Gastroesophageal sphincter (tissue), 4 donors: ENCODE results near the gene FOXO1. TPM values are rescaled to one million over a fixed set of nuclear protein-coding genes. Genes with fewer than 3 reads are reported as not detected.
A peak's percentile ranks its signal among the peaks of the same experiment; 100 is the strongest.

Source experiments
- ATAC-seq: fragments of 150-250 bp; one replicate; pipeline ENCODE4 v1.9.1; 2016; ENCODE audit warnings: mild to moderate bottlenecking, moderate library complexity
- H3K27ac ChIP-seq, 4 donors: fragments of 200-600 bp; sonication (generic) in 3 of 4; 1 replicate in 3 of 4; 2 replicates in 1 of 4; pipeline ENCODE4 v1.5.1; 2016 to 2019
- H3K27me3 ChIP-seq: fragments of 200-600 bp; sonication (generic); one replicate; pipeline ENCODE4 v1.5.1; 2019
- H3K36me3 ChIP-seq, 2 donors: fragments of 200-600 bp; sonication (generic); one replicate each; pipeline ENCODE4 v1.5.1; 2019; ENCODE audit warnings: control low read depth in 1 of 2
- H3K4me1 ChIP-seq, 3 donors: fragments of 200-600 bp; sonication (generic); 1 replicate in 2 of 3; 2 replicates in 1 of 3; pipeline ENCODE4 v1.5.1; 2016 to 2019; ENCODE audit warnings: control low read depth in 2 of 3
- H3K4me3 ChIP-seq, 2 donors: fragments of 200-600 bp; sonication (generic); one replicate each; pipeline ENCODE4 v1.5.1; 2019; ENCODE audit warnings: mild to moderate bottlenecking in 1 of 2, moderate library complexity in 1 of 2
- H3K9me3 ChIP-seq, 3 donors: fragments of 200-600 bp; sonication (generic); one replicate each; pipeline ENCODE4 v1.5.1; 2017 to 2019; ENCODE audit warnings: control low read depth in 2 of 3
- EP300 ChIP-seq: sonication (generic); formaldehyde crosslinking; IDR thresholded peaks from one replicate; pipeline ENCODE4 v1.6.1; 2017; ENCODE audit warnings: antibody characterized with exemption, mild to moderate bottlenecking
- POLR2A ChIP-seq, 2 donors: fragments of 450-650 bp; IDR thresholded peaks; one replicate each; pipeline ENCODE4 v1.6.1; 2017; ENCODE audit warnings: antibody characterized with exemption in 2 of 2, mild to moderate bottlenecking in 2 of 2, moderate library complexity in 1 of 2
- POLR2AphosphoS5 ChIP-seq: sonication (generic); formaldehyde crosslinking; IDR thresholded peaks from one replicate; pipeline ENCODE4 v1.6.1; 2017; ENCODE audit warnings: antibody characterized with exemption
- WGBS, 2 donors: methylation state at CpG; one replicate each; pipeline ENCODE4 v1.1.5; 2018; ENCODE audit warnings: low coverage in 1 of 2; 5-methylcytosine and 5-hydroxymethylcytosine counted together
- total RNA-seq, 4 donors: library from RNA; depleted of rRNA; stranded (reverse); fragments of >200 nt; gene quantifications; one replicate each; pipeline ENCODE4 v1.1.0, GENCODE V29; 2016
- TF ChIP-seq, protein P1 (sequence below), 4 experiments: fragments of 200-600 bp in 2 of 4; fragments of 450-650 bp in 2 of 4; sonication (generic) in 1 of 4; IDR thresholded peaks; one replicate each; pipeline ENCODE4 v1.5.1; 2017 to 2019; ENCODE audit warnings: antibody characterized with exemption in 4 of 4, mild to moderate bottlenecking in 2 of 4, moderate library complexity in 2 of 4

FOXO1 gene
- total RNA-seq, 4 donors from 2014 or later = 52.4 to 72.2 (median 59.5) TPM

- H3K27me3 ChIP-seq = no peaks in the 10 kb centered on the region
- H3K36me3 ChIP-seq = no peaks in the 10 kb centered on the region
- peak; percentile 22 for ATAC-seq
- peak overlapping the region in 1 of 4 donors; percentile 22 for H3K27ac ChIP-seq
- peaks cover 19 to 71% (median 42%) of the 10 kb centered on the region in 3 donors for H3K4me1 ChIP-seq
- 51 to 60% methylated on average over 1 to 5 of the region's 5 CpGs for WGBS, 2 donors
- peaks cover 0 to 13% (median 2%) of the 10 kb centered on the region in 3 donors for H3K9me3 ChIP-seq
- peak; percentile 30 for TF ChIP-seq POLR2AphosphoS5
- TF ChIP-seq EP300 = no peak
- TF ChIP-seq, protein P1, sequence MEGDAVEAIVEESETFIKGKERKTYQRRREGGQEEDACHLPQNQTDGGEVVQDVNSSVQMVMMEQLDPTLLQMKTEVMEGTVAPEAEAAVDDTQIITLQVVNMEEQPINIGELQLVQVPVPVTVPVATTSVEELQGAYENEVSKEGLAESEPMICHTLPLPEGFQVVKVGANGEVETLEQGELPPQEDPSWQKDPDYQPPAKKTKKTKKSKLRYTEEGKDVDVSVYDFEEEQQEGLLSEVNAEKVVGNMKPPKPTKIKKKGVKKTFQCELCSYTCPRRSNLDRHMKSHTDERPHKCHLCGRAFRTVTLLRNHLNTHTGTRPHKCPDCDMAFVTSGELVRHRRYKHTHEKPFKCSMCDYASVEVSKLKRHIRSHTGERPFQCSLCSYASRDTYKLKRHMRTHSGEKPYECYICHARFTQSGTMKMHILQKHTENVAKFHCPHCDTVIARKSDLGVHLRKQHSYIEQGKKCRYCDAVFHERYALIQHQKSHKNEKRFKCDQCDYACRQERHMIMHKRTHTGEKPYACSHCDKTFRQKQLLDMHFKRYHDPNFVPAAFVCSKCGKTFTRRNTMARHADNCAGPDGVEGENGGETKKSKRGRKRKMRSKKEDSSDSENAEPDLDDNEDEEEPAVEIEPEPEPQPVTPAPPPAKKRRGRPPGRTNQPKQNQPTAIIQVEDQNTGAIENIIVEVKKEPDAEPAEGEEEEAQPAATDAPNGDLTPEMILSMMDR (IDR thresholded peaks at IDR 0.05) = peak in 1 of 4 experiments; percentile 14
- H3K4me3 ChIP-seq = no peak overlapping the region
Measured at GRCh38 chr13:40586886-40587565, 79.4 kb downstream of the FOXO1 start.

DNA sequence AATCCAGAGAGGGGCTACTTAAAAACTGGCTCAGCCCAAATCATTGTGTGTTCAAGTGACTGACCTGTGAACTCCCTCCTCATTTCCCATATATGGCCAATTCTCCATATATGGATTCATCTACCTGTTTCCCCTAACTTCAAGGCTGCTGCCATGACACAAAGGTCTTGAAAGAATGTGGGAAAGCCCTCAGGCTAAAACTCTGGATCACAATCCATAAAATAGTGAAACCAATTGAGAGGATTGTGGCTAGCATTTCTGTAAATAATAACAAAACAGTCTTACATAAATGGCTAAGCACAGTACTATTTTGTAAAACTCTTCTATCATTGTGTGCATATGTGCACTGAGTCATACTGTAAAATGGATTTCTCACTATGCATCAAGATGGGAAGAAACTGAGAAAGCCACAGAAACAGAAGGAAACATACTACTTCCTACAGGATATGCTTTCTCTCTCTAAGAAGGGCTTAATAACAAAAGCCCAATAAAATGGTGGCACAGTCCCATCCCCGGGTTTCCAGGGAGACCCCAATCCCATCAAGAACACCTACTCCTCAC is 80.5 kb downstream of the FOXO1 start:
- Histone ChIP-seq H3K4me3 (no peak overlapping the region), H3K9me3 (peaks cover 0 to 13% (median 2%) of the 10 kb centered on the region in 3 donors), H3K4me1 (peaks cover 21 to 71% (median 42%) of the 10 kb centered on the region in 3 donors), H3K27me3 (no peaks in the 10 kb centered on the region), H3K27ac (no peak overlapping the region), H3K36me3 (no peaks in the 10 kb centered on the region)
- TF ChIP-seq POLR2A (IDR thresholded peaks at IDR 0.05) (no peak), POLR2AphosphoS5 (no peak), EP300 (no peak)
- TF ChIP-seq, protein P1 (IDR thresholded peaks at IDR 0.05) = no peak
- WGBS, 2 donors = 67% methylated on average over 1 of the region's 1 CpG; no CpG with 5 or more reads in 1 of the 2 donors
- no peak for ATAC-seq

GRCh38 chr13:40583738-40584137 is 82.7 kb downstream of the FOXO1 start:
- H3K9me3 ChIP-seq = peaks cover 0 to 13% (median 2%) of the 10 kb centered on the region in 3 donors
- H3K27ac ChIP-seq = no peak overlapping the region
- H3K4me3 ChIP-seq = no peak overlapping the region
- H3K36me3 ChIP-seq = no peaks in the 10 kb centered on the region
- no peaks in the 10 kb centered on the region for H3K27me3 ChIP-seq
- no peak for ATAC-seq
- H3K4me1 ChIP-seq = peaks cover 11 to 71% (median 34%) of the 10 kb centered on the region in 3 donors
- TF ChIP-seq POLR2AphosphoS5 (no peak), EP300 (no peak), POLR2A (IDR thresholded peaks at IDR 0.05) (no peak)
- TF ChIP-seq, protein P1 (IDR thresholded peaks at IDR 0.05) = no peak

DNA sequence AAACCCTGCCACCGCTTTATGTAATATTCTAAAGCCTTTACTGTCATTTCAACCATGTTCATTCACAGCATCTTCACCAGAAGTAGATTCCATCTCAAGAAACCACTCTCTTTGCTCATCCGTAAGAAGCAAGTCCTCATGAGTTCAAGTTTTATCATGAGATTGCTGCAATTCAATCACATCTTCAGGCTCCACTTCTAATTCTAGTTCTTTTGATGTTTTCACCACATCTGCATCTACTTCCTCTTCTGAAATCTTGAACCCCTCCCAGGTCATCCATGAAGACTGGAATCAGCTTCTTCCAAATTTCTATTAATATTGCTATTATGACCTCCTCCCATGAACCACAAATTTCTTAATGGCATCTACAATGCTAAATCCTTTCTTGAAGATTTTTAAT is 83.9 kb downstream of the FOXO1 start:
- TF ChIP-seq EP300 = no peak

GRCh38 chr13:40581277-40581579 is 85.2 kb downstream of the FOXO1 start:
- ATAC-seq = no peak
- H3K27me3 ChIP-seq = no peaks in the 10 kb centered on the region
- H3K36me3 ChIP-seq = no peaks in the 10 kb centered on the region
- no peak overlapping the region for H3K27ac ChIP-seq
- peaks cover 0 to 13% (median 2%) of the 10 kb centered on the region in 3 donors for H3K9me3 ChIP-seq
- no peak overlapping the region for H3K4me3 ChIP-seq
- no peak for TF ChIP-seq POLR2A (IDR thresholded peaks at IDR 0.05)
- H3K4me1 ChIP-seq = peaks cover 12 to 69% (median 39%) of the 10 kb centered on the region in 3 donors
- 78 to 80% methylated on average over 1 of the region's 1 CpG for WGBS, 2 donors

More for the DNA sequence above, 83.9 kb downstream of the FOXO1 start:
- ATAC-seq = no peak
- Histone ChIP-seq H3K9me3 (peaks cover 0 to 13% (median 2%) of the 10 kb centered on the region in 3 donors), H3K27me3 (no peaks in the 10 kb centered on the region), H3K36me3 (no peaks in the 10 kb centered on the region), H3K4me3 (no peak overlapping the region), H3K4me1 (peaks cover 14 to 71% (median 40%) of the 10 kb centered on the region in 3 donors), H3K27ac (no peak overlapping the region)
- 100% methylated on average over 2 of the region's 2 CpGs for WGBS, 2 donors
